Activated B cell treated with CpG ODN at 0.5 μM for 24 hours (primary cell): ENCODE data around the gene RSPH3. TPM values are rescaled to one million over a fixed set of nuclear protein-coding genes. Genes with fewer than 3 reads are reported as not detected.

Experiments
- ATAC-seq: fragments of 200-7000 bp; cut with Tn5 transposase; one replicate; pipeline ENCODE4 v1.10.0; 2021; ENCODE audit warnings: low read depth, mild to moderate bottlenecking, moderate library complexity
- CTCF ChIA-PET: fragments of 350-600 bp; sonication (Branson Sonifier 250); formaldehyde crosslinking; loops from one replicate; lab custom pipeline; 2021; ENCODE audit warnings: antibody characterized with exemption; lab: Charles Lee
- POLR2A ChIA-PET: fragments of 350-600 bp; sonication (Branson Sonifier 250); formaldehyde crosslinking; loops from one replicate; lab custom pipeline; 2021; ENCODE audit warnings: antibody characterized with exemption; lab: Charles Lee
- DNase-seq: peaks from one replicate; pipeline ENCODE4 v3.0.0; 2022
- H3K27ac Mint-ChIP-seq: one replicate; pipeline ENCODE4 v1.8.0; 2020; ENCODE audit warnings: mixed read lengths
- H3K27me3 Mint-ChIP-seq: one replicate; pipeline ENCODE4 v1.8.0; 2021; ENCODE audit warnings: mixed read lengths
- H3K36me3 Mint-ChIP-seq: one replicate; pipeline ENCODE4 v1.8.0; 2021; ENCODE audit warnings: low read depth, mixed read lengths
- H3K4me1 Mint-ChIP-seq: one replicate; pipeline ENCODE4 v1.8.0; 2021; ENCODE audit warnings: mixed read lengths
- H3K4me3 Mint-ChIP-seq: one replicate; pipeline ENCODE4 v1.8.0; 2020; ENCODE audit warnings: mild to moderate bottlenecking, mixed read lengths
- H3K9me3 Mint-ChIP-seq: one replicate; pipeline ENCODE4 v1.8.0; 2020; ENCODE audit warnings: mixed read lengths
- intact Hi-C: fragments of 100-400 bp; cut with micrococcal nuclease; formaldehyde crosslinking; loops from one replicate; pipeline ENCODE4 v1.15.1; 2024
- total RNA-seq: library from RNA; stranded (reverse); gene quantifications from 2 replicates; pipeline ENCODE4 v1.2.3, GENCODE V29; 2022
- TF ChIP-seq, protein P1 (sequence below): fragments of 200-600 bp; IDR thresholded peaks from one replicate; pipeline ENCODE4 v1.8.0; 2022; ENCODE audit warnings: antibody characterized with exemption, mild to moderate bottlenecking

Gene RSPH3
- total RNA-seq, 1 donor from 2014 or later, result 2.4 TPM

DNA sequence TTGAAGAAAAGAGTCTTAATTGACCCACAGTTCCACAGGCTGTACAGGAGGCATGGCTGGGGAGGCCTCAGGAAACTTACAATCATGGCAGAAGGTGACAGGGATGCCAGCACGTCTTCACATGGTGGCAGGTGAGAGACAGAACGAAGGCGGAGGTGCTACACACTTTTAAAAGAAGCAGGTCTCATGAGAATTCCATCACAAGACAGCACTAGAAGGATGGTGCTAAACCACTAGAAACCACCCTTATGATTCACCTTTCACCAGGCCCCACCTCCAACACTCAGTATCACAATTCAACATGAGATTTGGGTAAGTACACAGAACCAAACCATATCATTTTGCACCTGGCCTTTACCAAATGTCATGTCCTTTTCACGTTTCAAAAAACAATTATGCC is 23.9 kb upstream of the RSPH3 start:
- TF ChIP-seq, protein P1, sequence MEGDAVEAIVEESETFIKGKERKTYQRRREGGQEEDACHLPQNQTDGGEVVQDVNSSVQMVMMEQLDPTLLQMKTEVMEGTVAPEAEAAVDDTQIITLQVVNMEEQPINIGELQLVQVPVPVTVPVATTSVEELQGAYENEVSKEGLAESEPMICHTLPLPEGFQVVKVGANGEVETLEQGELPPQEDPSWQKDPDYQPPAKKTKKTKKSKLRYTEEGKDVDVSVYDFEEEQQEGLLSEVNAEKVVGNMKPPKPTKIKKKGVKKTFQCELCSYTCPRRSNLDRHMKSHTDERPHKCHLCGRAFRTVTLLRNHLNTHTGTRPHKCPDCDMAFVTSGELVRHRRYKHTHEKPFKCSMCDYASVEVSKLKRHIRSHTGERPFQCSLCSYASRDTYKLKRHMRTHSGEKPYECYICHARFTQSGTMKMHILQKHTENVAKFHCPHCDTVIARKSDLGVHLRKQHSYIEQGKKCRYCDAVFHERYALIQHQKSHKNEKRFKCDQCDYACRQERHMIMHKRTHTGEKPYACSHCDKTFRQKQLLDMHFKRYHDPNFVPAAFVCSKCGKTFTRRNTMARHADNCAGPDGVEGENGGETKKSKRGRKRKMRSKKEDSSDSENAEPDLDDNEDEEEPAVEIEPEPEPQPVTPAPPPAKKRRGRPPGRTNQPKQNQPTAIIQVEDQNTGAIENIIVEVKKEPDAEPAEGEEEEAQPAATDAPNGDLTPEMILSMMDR, result no peak
- DNase-seq, result no peak
- H3K4me3 Mint-ChIP-seq, result no peak overlapping the region
- no peak for ATAC-seq
- CTCF ChIA-PET, result interaction anchor here (0.8 to 1.1 kb wide), 2 partner anchors 16 to 111 kb away, joined by 3 read pairs; no protein-coding TSS in a partner anchor
- peaks cover 19% of the 10 kb centered on the region for H3K9me3 Mint-ChIP-seq
- no peak overlapping the region for H3K27ac Mint-ChIP-seq
- intact Hi-C loops, result no loop called here
- H3K27me3 Mint-ChIP-seq, result no peaks in the 10 kb centered on the region
- peaks cover 28% of the 10 kb centered on the region for H3K36me3 Mint-ChIP-seq
- POLR2A ChIA-PET, result no interaction called here
- peaks cover 11% of the 10 kb centered on the region for H3K4me1 Mint-ChIP-seq

DNA sequence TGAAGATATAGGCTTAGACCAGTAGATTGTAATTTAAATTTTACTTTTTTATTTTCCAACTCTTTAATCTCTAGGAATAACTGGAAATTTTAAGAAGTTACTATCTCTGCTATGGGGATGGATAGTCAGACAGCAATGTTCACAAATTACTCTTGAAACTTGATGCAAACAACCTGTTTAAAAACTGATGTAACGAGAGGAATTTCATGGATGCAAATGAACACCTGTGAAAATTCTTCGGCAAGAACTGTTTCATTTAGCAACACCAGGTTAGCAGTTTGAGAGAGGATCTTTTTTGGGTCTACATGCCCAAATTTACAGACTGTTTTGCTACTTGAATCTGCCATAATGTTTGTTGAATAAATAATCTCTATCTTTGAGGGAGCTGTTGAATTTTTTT is 20.0 kb upstream of the RSPH3 start:
- intact Hi-C loops, result no loop called here
- H3K9me3 Mint-ChIP-seq, result peaks cover 9% of the 10 kb centered on the region
- H3K27me3 Mint-ChIP-seq, result no peaks in the 10 kb centered on the region
- peaks cover 28% of the 10 kb centered on the region for H3K4me1 Mint-ChIP-seq
- POLR2A ChIA-PET, result interaction anchor here (2.6 kb wide), 1 partner anchor 13 kb away, joined by 11 read pairs; no protein-coding TSS in a partner anchor
- H3K4me3 Mint-ChIP-seq, result no peak overlapping the region
- no peak for ATAC-seq
- peaks cover 12% of the 10 kb centered on the region for H3K36me3 Mint-ChIP-seq
- no peak for DNase-seq
- no peak overlapping the region for H3K27ac Mint-ChIP-seq
- CTCF ChIA-PET, result no interaction called here
- TF ChIP-seq, protein P1, result no peak

DNA sequence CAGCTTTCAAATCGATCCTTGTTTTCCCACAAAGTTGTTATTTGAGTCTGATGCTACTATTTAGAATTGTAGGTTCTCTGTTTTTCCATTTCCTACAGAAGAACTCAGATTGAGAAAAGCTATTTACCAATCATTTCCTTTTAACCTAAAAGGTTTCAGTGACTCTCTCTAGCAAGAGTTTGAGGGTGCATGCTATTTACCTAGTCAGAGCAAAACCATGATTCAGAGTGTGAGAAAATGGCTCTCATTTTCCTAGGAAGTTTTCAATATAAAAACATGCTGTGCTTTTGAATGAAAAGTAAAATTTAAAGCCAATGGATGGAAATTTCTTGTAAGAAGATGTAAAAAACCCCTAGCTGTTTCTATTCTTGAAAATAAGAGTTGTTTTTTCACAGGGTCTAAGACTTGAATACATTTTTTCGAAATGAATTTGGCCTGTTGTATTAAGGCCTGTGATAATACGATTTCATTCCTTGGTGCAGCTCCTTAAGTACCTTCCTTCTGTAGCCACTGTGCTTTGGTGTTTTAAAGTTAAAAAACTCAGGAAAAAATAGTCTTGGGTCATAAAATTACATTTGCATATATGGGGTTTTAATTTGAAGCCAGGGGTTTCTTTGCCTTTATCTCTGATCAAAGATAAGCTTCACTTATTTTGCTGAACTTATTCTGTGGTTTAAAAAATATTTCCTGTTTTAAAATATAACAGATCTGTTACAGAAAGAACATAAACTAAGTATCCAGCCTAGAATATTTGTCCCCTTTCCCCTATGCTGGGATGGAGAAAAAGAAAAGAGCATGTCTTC is 18.0 kb upstream of the RSPH3 start:
- H3K27ac Mint-ChIP-seq, result peak overlapping the region; percentile 50
- intact Hi-C loops, result no loop called here
- peaks cover 37% of the 10 kb centered on the region for H3K4me1 Mint-ChIP-seq

DNA sequence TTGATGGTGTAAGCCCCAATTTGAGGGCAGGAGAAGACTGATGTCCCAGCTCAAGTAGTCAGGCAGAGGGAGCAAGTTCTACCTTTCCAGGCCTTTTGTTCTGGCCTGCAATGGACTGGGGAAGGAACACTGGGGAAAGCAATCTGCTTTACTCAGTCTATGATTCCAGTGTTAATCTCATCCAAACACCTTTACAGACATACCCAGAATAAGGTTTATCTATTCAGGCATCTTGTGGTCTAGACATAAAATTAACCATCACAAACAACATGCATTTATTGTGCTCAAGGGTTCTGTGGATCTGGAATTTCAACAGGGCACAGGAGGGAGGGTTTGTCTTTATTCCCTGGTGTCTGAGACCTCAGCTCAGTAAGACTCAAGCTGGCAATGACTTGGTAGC is 14.4 kb upstream of the RSPH3 start:
- intact Hi-C loops, result no loop called here
- Mint-ChIP-seq H3K27ac (no peak overlapping the region), H3K4me3 (no peak overlapping the region), H3K36me3 (no peaks in the 10 kb centered on the region), H3K27me3 (no peaks in the 10 kb centered on the region), H3K4me1 (peaks cover 51% of the 10 kb centered on the region), H3K9me3 (no peaks in the 10 kb centered on the region)
- DNase-seq (no peak), ATAC-seq (no peak)
- ChIA-PET POLR2A (interaction anchor here (2.0 to 8.9 kb wide), 4 partner anchors 19 to 92 kb away, joined by 6 to 128 read pairs (median 65); no protein-coding TSS in a partner anchor), CTCF (interaction anchor here (1.2 to 13.1 kb wide), 3 partner anchors 90 to 118 kb away, joined by 4 to 409 read pairs (median 205); no protein-coding TSS in a partner anchor)
- TF ChIP-seq, protein P1, result no peak

More for the DNA sequence above, 18.0 kb upstream of the RSPH3 start:
- POLR2A ChIA-PET, result interaction anchor here (0.5 to 3.4 kb wide), 13 partner anchors 10 to 369 kb away, joined by 3 to 56 read pairs (median 4); partner anchors contain the start of gene RSPH3
- H3K9me3 Mint-ChIP-seq, result no peaks in the 10 kb centered on the region
- DNase-seq (no peak), ATAC-seq (peak; percentile 34)
- H3K36me3 Mint-ChIP-seq, result no peaks in the 10 kb centered on the region
- no peaks in the 10 kb centered on the region for H3K27me3 Mint-ChIP-seq
- H3K4me3 Mint-ChIP-seq, result no peak overlapping the region
- CTCF ChIA-PET, result interaction anchor here (1.0 to 2.1 kb wide), 8 partner anchors 9 to 117 kb away, joined by 3 to 14 read pairs (median 6); no protein-coding TSS in a partner anchor
- TF ChIP-seq, protein P1, result no peak

DNA sequence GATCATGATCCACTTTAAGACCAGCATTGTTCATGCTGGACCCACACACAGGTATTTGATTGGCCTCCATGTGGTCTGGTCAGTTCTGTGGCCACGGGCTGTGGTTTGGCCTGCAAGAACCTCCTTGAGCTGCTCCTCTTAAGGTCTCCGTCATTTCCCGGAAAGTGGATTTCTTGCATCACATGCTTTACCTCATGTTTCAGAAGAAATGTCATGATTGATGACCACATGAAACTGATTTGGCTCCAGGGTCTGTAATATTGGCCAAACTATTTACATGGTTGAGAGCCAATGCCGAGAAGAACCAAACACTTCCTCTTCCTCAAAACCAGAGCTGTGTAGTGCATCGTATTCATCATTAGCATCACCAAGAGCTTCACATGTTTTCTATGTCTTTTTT is 13.2 kb upstream of the RSPH3 start:
- TF ChIP-seq, protein P1, result no peak
- peaks cover 52% of the 10 kb centered on the region for H3K4me1 Mint-ChIP-seq
- ATAC-seq (peak; percentile 68), DNase-seq (no peak)
- no peaks in the 10 kb centered on the region for H3K9me3 Mint-ChIP-seq
- CTCF ChIA-PET, result interaction anchor here (1.2 to 13.1 kb wide), 4 partner anchors 28 to 120 kb away, joined by 4 to 409 read pairs (median 159); partner anchors contain the start of gene TAGAP
- H3K27ac Mint-ChIP-seq, result peak overlapping the region; percentile 75
- no peak overlapping the region for H3K4me3 Mint-ChIP-seq
- no peaks in the 10 kb centered on the region for H3K27me3 Mint-ChIP-seq
- H3K36me3 Mint-ChIP-seq, result no peaks in the 10 kb centered on the region
- intact Hi-C loops, result loop anchor here (1.0 kb wide), 2 partner anchors 26 to 91 kb away; no protein-coding TSS in a partner anchor
- POLR2A ChIA-PET, result interaction anchor here (0.6 to 8.9 kb wide), 15 partner anchors 9 to 1456 kb away, joined by 3 to 128 read pairs (median 6); partner anchors contain the start of genes TAGAP and WTAP
